GM12878 (cell line): ENCODE measurements around the gene NCAN. TPM values are rescaled to one million over a fixed set of nuclear protein-coding genes. Genes with fewer than 3 reads are reported as not detected.
A peak's percentile ranks its signal among the peaks of the same experiment; 100 is the strongest.

Experiments used
- CBX3 ChIP-seq: fragments of 200-600 bp; sonication (generic); IDR thresholded peaks from 2 replicates; pipeline ENCODE4 v1.6.1; 2016; ENCODE audit warnings: low read depth, borderline replicate concordance
- CEBPB ChIP-seq, 2 experiments: fragments of 150-350 bp in 1 of 2; IDR thresholded peaks; 2 replicates each; pipeline ENCODE4 v1.6.1; 2012 to 2014; ENCODE audit warnings: low read depth in 2 of 2, low read length in 2 of 2, borderline replicate concordance in 1 of 2, inconsistent platforms in 1 of 2
- CHD2 ChIP-seq: IDR thresholded peaks from 2 replicates; pipeline ENCODE4 v1.6.1; 2011; ENCODE audit warnings: low read depth, low read length, improper control_type of control experiment, borderline replicate concordance
- CUX1 ChIP-seq: IDR thresholded peaks from 2 replicates; pipeline ENCODE4 v1.6.1; 2012; ENCODE audit warnings: improper control_type of control experiment, low read depth, low read length; ENCODE audit not compliant: insufficient replicate concordance
- EED ChIP-seq: sonication (generic); IDR thresholded peaks from 2 replicates; pipeline ENCODE4 v1.6.1; 2016; ENCODE audit warnings: antibody characterized with exemption, low read depth
- HDAC2 ChIP-seq: fragments of 200-600 bp; sonication (generic); IDR thresholded peaks from 2 replicates; pipeline ENCODE4 v1.6.1; 2017
- HDAC6 ChIP-seq: fragments of 200-600 bp; sonication (generic); IDR thresholded peaks from one replicate; pipeline ENCODE4 v1.8.0; 2017; ENCODE audit warnings: antibody characterized with exemption; ENCODE audit not compliant: unreplicated experiment
- IRF4 ChIP-seq: IDR thresholded peaks from 2 replicates; pipeline ENCODE4 v1.6.1; 2011; ENCODE audit warnings: low read depth, low read length
- MEF2A ChIP-seq: IDR thresholded peaks from 2 replicates; pipeline ENCODE4 v1.6.1; 2011; ENCODE audit warnings: low read depth, mild to moderate bottlenecking, low read length, moderate library complexity; ENCODE audit not compliant: insufficient read depth
- MTA2 ChIP-seq: fragments of 450-650 bp; IDR thresholded peaks from 2 replicates; pipeline ENCODE4 v1.6.1; 2016; ENCODE audit warnings: low read depth, mild to moderate bottlenecking, moderate library complexity
- NBN ChIP-seq: fragments of 450-650 bp; IDR thresholded peaks from 2 replicates; pipeline ENCODE4 v1.6.1; 2016
- NFYB ChIP-seq: IDR thresholded peaks from 2 replicates; pipeline ENCODE4 v1.6.1; 2011; ENCODE audit warnings: low read depth, mild to moderate bottlenecking, low read length, improper control_type of control experiment, moderate library complexity; ENCODE audit not compliant: insufficient read depth
- NRF1 ChIP-seq: conservative IDR thresholded peaks from 2 replicates; pipeline ENCODE4 v1.6.1; 2011; ENCODE audit warnings: mild to moderate bottlenecking, low read depth, low read length, improper control_type of control experiment
- RBBP5 ChIP-seq: fragments of 200-600 bp; sonication (generic); conservative IDR thresholded peaks from 2 replicates; pipeline ENCODE4 v1.6.1; 2016
- SIN3A ChIP-seq: IDR thresholded peaks from 2 replicates; pipeline ENCODE4 v1.6.1; 2012; ENCODE audit warnings: low read depth, low read length, improper control_type of control experiment
- SMAD5 ChIP-seq: IDR thresholded peaks from 2 replicates; pipeline ENCODE4 v1.6.1; 2016; ENCODE audit warnings: antibody characterized with exemption, low read depth
- SP1 ChIP-seq: IDR thresholded peaks from one replicate; pipeline ENCODE4 v1.6.1; 2011; ENCODE audit warnings: low read depth, low read length
- SPI1 ChIP-seq: IDR thresholded peaks from 2 replicates; pipeline ENCODE4 v1.6.1; 2011; ENCODE audit warnings: low read depth, mild to moderate bottlenecking, low read length, moderate library complexity, borderline replicate concordance; ENCODE audit not compliant: insufficient read depth
- polyA plus RNA-seq, 11 experiments: library from polyadenylated mRNA; depleted of rRNA in 4 of 11; unstranded in 6 of 11; stranded (reverse) in 5 of 11; fragments of >200 nt; fragmentation: Nextera tagmentation in 4 of 11; fragmentation: Illumina TruSeq in 1 of 11; extraction: Ambion mirVana in 4 of 11; extraction: Trizol in 1 of 11; gene quantifications; 1 replicate in 1 of 11; 2 replicates in 10 of 11; pipeline versions ENCODE4 v1.2.1 to v1.2.3, GENCODE V29; 2011 to 2016; ENCODE audit warnings: inconsistent platforms in 2 of 11, missing spikeins in 2 of 11, low read depth in 1 of 11
- total RNA-seq, 4 experiments: library from RNA; depleted of rRNA in 3 of 4; stranded (reverse); fragments of >200 nt in 3 of 4; fragmentation: Illumina TruSeq in 1 of 4; extraction: Trizol in 1 of 4; gene quantifications; 2 replicates each; pipeline versions ENCODE4 v1.2.1 to v1.2.3, GENCODE V29; 2013 to 2021
- TF ChIP-seq, protein P1 (sequence below): IDR thresholded peaks from 2 replicates; pipeline ENCODE4 v1.6.1; 2011; ENCODE audit warnings: low read depth, low read length, improper control_type of control experiment, borderline replicate concordance
- TF ChIP-seq, protein P2 (sequence below): IDR thresholded peaks from 2 replicates; pipeline ENCODE4 v1.6.1; 2012; ENCODE audit warnings: low read depth, low read length, improper control_type of control experiment
- TF ChIP-seq, protein P3 (sequence below): fragments of 450-650 bp; IDR thresholded peaks from 2 replicates; pipeline ENCODE4 v1.6.1; 2017; ENCODE audit warnings: low read depth, mild to moderate bottlenecking, moderate library complexity

Gene NCAN
- total and polyA plus RNA-seq, 10 of the 15 experiments (the other 5 are each of a cell fraction or from before 2014, with no cell fraction given): 0.02 to 0.34 (median 0.12) TPM; not detected in 1

GRCh38 chr19:19170053-19170872, 41.5 kb upstream of the NCAN start, which contains the start of gene MEF2B (continued):
- TF ChIP-seq MEF2A: no peak
- TF ChIP-seq, protein P1, sequence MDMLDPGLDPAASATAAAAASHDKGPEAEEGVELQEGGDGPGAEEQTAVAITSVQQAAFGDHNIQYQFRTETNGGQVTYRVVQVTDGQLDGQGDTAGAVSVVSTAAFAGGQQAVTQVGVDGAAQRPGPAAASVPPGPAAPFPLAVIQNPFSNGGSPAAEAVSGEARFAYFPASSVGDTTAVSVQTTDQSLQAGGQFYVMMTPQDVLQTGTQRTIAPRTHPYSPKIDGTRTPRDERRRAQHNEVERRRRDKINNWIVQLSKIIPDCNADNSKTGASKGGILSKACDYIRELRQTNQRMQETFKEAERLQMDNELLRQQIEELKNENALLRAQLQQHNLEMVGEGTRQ: no peak
- TF ChIP-seq CBX3: no peak
- no peak for TF ChIP-seq NRF1
- no peak for TF ChIP-seq RBBP5
- peak; percentile 74; the same call in 1 of the 2 replicates for TF ChIP-seq SMAD5
- TF ChIP-seq CHD2: no peak
- TF ChIP-seq EED: no peak
- TF ChIP-seq CEBPB (IDR thresholded peaks at IDR 0.05; ENCODE audit: borderline replicate concordance in 1 of 2, low read depth in 2 of 2, low read length in 2 of 2): no peak
- no peak for TF ChIP-seq HDAC6
- no peak for TF ChIP-seq MTA2
- TF ChIP-seq IRF4: no peak
- TF ChIP-seq SP1: peak; percentile 77
- TF ChIP-seq, protein P2, sequence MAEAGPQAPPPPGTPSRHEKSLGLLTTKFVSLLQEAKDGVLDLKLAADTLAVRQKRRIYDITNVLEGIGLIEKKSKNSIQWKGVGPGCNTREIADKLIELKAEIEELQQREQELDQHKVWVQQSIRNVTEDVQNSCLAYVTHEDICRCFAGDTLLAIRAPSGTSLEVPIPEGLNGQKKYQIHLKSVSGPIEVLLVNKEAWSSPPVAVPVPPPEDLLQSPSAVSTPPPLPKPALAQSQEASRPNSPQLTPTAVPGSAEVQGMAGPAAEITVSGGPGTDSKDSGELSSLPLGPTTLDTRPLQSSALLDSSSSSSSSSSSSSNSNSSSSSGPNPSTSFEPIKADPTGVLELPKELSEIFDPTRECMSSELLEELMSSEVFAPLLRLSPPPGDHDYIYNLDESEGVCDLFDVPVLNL: no peak
- TF ChIP-seq NBN: peak; percentile 31; the same call in 1 of the 2 replicates
- no peak for TF ChIP-seq CUX1
- TF ChIP-seq, protein P3, sequence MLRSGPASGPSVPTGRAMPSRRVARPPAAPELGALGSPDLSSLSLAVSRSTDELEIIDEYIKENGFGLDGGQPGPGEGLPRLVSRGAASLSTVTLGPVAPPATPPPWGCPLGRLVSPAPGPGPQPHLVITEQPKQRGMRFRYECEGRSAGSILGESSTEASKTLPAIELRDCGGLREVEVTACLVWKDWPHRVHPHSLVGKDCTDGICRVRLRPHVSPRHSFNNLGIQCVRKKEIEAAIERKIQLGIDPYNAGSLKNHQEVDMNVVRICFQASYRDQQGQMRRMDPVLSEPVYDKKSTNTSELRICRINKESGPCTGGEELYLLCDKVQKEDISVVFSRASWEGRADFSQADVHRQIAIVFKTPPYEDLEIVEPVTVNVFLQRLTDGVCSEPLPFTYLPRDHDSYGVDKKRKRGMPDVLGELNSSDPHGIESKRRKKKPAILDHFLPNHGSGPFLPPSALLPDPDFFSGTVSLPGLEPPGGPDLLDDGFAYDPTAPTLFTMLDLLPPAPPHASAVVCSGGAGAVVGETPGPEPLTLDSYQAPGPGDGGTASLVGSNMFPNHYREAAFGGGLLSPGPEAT: no peak
- no peak for TF ChIP-seq HDAC2
- peak; percentile 89 for TF ChIP-seq NFYB
- no peak for TF ChIP-seq SIN3A
- TF ChIP-seq SPI1: no peak
